NCI-H2227 (cell line): ENCODE data around the gene LRP11.

ENCODE experiments used
- DNase-seq: peaks from one replicate; lab custom pipeline; 2025; ENCODE audit not compliant: unreplicated experiment; lab: John Stamatoyannopoulos, UW

LRP11 gene

DNA sequence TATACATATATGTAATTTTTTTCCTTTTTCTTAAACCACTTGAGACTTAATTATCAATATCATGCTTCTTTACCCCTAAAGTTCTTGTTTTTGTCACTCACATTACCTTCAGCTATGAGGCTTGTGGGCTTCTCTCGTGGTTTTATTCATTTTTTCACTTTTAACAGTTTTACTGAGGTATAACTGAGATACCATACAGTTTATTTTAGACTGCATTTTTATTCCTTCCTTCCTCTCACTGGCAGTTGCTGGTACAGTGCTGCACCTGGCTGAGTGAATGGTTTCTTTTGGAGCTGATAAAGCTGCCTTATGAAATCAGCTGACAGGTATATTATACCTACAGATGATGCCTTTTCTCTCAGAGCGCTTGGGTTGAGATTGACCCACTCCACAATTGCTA lies 54.4 kb downstream of the LRP11 start:
- no peak for DNase-seq

- no peak for DNase-seq
Measured at GRCh38 chr6:149806127-149806526, 58.0 kb downstream of the LRP11 start.

DNA sequence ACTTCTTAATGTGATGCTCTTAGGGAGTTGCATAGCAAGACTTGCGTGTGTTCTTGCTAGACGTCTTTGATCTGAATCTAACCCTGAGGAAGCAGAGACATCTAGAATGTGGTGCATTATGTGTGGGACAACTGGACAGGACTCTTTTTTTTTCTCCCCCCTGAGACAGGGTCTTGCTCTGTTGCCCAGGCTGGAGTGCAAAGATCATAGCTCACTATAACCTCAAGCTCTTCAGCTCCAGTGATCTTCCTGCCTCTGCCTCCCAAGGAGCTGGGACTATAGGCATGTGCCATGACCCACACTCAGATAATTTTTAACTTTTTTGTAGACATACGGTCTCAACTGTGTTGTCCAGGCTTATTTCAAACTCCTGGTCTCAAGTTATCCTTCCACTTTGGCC lies 80.6 kb downstream of the LRP11 start:
- no peak for DNase-seq

DNA sequence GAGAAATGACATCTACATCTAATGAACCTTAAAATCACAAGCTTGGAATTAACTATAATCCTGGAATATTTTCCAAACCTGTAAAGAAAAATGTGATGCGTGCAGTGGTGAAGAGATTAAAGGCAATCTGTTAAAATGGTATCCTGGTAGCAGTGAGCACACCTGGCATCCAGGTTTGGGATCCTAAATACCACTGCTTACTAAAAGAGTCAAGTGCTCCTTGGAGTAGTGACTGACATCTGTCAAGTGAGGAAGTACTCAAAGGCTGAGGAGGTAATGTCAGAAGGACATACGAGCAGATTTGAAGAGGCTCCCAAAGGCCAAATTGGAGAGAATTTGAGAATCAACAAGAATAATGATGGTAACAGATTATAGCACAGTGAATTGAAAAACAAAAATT lies 81.8 kb downstream of the LRP11 start:
- DNase-seq = no peak

- no peak for DNase-seq
Measured at GRCh38 chr6:149781715-149782114, 82.4 kb downstream of the LRP11 start.

GRCh38 chr6:149779644-149779963 lies 84.6 kb downstream of the LRP11 start:
- DNase-seq = no peak

DNA sequence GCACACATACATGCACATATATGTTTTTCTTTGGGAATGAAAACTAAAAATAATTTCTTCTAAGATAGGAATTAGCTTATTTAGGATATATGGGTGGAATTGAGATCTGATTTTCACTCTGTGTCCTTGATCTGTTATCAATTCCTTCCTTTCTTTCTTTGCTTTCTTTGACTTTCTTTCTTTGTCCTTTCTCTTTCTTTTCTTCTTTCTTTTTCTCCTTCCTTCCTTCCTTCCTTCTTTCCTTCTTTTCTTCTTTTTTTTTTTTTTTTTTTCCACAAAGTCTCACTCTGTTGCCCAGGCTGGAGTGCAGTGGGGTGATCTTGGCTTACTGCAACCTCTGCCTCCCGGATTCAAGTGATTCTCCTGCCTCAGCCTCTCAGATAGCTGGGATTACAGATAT lies 86.5 kb downstream of the LRP11 start:
- no peak for DNase-seq

DNA sequence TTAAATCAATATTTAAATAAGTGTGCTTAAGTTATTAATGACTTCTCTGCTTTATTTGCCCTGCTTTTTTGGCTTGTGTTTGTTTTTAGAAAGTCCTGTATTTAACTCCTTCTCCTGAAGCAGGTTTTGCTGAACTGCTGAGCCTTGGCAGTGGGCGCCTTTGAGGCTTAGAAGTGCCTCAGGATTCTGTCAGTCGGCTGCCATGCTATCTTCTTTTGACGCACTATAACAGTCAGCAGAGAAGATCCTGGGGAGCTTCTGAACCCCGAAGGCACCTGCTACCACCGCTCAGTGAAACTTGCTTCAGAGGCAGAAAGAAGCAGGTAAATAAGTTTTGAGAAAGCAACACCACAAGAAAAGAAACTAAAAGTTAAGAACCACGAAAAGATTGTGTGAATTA lies 92.2 kb downstream of the LRP11 start:
- no peak for DNase-seq

DNA sequence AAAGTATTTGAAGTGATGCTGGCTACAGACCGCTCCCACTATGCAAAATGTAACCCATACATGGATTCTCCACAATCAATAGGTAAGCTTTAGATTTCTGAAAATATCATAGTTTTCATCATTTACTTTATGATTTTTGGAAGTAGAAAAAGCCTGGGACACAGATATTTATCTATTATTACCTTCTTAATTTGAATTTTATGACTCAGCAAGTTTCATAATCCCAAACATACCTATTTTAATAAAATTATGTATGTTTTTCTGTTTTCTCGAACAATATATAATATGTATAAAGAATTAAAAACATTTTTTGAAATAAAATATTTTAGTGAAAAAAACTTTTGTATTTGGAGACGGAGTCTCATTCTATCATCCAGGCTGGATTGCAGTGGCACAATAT lies 93.0 kb downstream of the LRP11 start:
- no peak for DNase-seq

GRCh38 chr6:149769676-149770075 lies 94.5 kb downstream of the LRP11 start:
- DNase-seq = no peak
